KMS-11 (cell line): ENCODE measurements around the gene NPLOC4.
A peak's percentile ranks its signal among the peaks of the same experiment; 100 is the strongest.

ENCODE experiments used
- H2AFZ ChIP-seq: fragments of 200-600 bp; sonication (generic); 2 replicates; pipeline ENCODE4 v1.6.1; 2016; ENCODE audit warnings: antibody characterized with exemption, mixed run types, low read depth
- H3K27ac ChIP-seq: fragments of 200-600 bp; sonication (generic); 2 replicates; pipeline ENCODE4 v1.6.1; 2016; ENCODE audit warnings: mild to moderate bottlenecking, mixed run types
- H3K27me3 ChIP-seq: fragments of 200-600 bp; sonication (generic); 2 replicates; pipeline ENCODE4 v1.6.1; 2017; ENCODE audit warnings: mild to moderate bottlenecking, low read depth, mixed run types, moderate library complexity; ENCODE audit not compliant: insufficient read depth
- H3K36me3 ChIP-seq: fragments of 200-600 bp; sonication (generic); 2 replicates; pipeline ENCODE4 v1.6.1; 2017; ENCODE audit warnings: mild to moderate bottlenecking, mixed run types; ENCODE audit not compliant: insufficient read depth
- H3K4me1 ChIP-seq: fragments of 200-600 bp; sonication (generic); 2 replicates; pipeline ENCODE4 v1.6.1; 2016; ENCODE audit warnings: mild to moderate bottlenecking, low read depth, mixed run types; ENCODE audit not compliant: poor library complexity, severe bottlenecking
- H3K4me2 ChIP-seq: fragments of 200-600 bp; sonication (generic); 2 replicates; pipeline ENCODE4 v1.7.0; 2016; ENCODE audit warnings: mild to moderate bottlenecking, mixed run types
- H3K4me3 ChIP-seq: fragments of 200-600 bp; sonication (generic); IDR thresholded peaks from 2 replicates; pipeline ENCODE4 v1.6.1; 2017; ENCODE audit warnings: low read depth, low read length, mixed read lengths; ENCODE audit not compliant: insufficient read depth
- H3K79me2 ChIP-seq: fragments of 200-600 bp; sonication (generic); 2 replicates; pipeline ENCODE4 v1.6.1; 2016; ENCODE audit warnings: low read depth, mixed run types; ENCODE audit not compliant: insufficient read depth
- H3K9ac ChIP-seq: fragments of 200-600 bp; sonication (generic); 2 replicates; pipeline ENCODE4 v1.6.1; 2016; ENCODE audit warnings: mild to moderate bottlenecking, mixed run types
- H4K20me1 ChIP-seq: fragments of 200-600 bp; sonication (generic); 2 replicates; pipeline ENCODE4 v1.6.1; 2016; ENCODE audit warnings: mild to moderate bottlenecking, mixed run types; ENCODE audit not compliant: insufficient read depth
- TF ChIP-seq, protein P1 (sequence below): fragments of 200-600 bp; sonication (generic); conservative IDR thresholded peaks from 2 replicates; pipeline ENCODE4 v1.6.1; 2017; ENCODE audit warnings: low read depth, mild to moderate bottlenecking, antibody characterized with exemption, low read length, moderate library complexity, mixed read lengths

The NPLOC4 gene

DNA sequence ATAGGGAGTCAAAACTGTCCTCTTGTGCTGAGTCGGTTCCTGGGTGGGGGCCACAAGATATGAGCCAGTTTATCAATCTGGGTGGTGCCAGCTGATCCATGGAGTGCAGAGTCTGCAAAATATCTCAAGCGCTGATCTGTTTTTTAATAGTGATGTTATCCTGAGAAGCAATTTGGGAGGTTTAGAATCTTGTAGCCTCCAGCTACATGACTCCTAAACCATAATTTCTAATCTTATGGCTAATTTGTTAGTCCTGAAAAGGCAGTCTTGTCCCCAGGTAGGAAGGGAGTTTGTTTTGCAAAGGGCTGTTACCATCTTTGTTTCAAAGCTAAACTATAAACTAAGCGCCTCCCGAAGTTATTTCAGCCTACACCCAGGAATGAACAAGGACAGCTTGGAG, 1.8 kb upstream of the NPLOC4 start:
- Histone ChIP-seq H3K4me1 (peaks cover 20% of the 10 kb centered on the region), H4K20me1 (0 out of 2 replicates have a peak, but pooled peaks cover 11% of the 10 kb centered on the region), H3K27me3 (no peaks in the 10 kb centered on the region), H3K27ac (no peak overlapping the region), H2AFZ (no peak overlapping the region), H3K4me2 (no peak overlapping the region), H3K4me3 (no peak overlapping the region), H3K36me3 (no peaks in the 10 kb centered on the region), H3K79me2 (peaks cover 30% of the 10 kb centered on the region), H3K9ac (no peak overlapping the region)
- TF ChIP-seq, protein P1, sequence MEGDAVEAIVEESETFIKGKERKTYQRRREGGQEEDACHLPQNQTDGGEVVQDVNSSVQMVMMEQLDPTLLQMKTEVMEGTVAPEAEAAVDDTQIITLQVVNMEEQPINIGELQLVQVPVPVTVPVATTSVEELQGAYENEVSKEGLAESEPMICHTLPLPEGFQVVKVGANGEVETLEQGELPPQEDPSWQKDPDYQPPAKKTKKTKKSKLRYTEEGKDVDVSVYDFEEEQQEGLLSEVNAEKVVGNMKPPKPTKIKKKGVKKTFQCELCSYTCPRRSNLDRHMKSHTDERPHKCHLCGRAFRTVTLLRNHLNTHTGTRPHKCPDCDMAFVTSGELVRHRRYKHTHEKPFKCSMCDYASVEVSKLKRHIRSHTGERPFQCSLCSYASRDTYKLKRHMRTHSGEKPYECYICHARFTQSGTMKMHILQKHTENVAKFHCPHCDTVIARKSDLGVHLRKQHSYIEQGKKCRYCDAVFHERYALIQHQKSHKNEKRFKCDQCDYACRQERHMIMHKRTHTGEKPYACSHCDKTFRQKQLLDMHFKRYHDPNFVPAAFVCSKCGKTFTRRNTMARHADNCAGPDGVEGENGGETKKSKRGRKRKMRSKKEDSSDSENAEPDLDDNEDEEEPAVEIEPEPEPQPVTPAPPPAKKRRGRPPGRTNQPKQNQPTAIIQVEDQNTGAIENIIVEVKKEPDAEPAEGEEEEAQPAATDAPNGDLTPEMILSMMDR, result no peak

DNA sequence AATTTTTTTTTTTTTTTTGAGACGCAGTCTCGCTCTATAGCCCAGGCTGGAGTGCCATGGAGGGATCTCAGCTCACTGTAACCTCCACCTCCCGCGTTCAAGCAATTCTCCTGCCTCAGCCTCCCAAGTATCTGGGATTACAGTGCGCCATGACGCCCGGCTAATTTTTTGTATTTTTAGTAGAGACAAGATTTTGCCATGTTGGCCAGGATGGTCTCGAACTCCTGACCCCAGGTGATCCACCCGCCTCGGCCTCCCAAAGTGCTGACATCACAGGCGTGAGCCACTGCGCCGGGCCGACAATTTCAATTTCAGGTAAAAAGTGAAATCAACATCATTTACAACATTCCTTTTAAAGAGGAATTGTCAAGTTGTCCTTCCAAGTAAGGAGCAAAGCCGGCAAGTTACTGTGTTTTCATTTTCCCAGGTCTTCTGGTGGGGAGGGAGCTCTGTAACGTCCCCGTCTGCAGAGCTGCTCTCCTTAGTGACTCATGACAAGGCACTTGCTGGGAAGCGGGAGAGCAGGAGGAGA, 873 bp downstream of the NPLOC4 start:
- TF ChIP-seq, protein P1, result no peak
- Histone ChIP-seq H3K27me3 (no peaks in the 10 kb centered on the region), H2AFZ (no peak overlapping the region), H3K4me3 (no peak overlapping the region), H3K4me1 (peaks cover 20% of the 10 kb centered on the region), H3K79me2 (peaks cover 54% of the 10 kb centered on the region), H3K4me2 (peak overlapping the region; percentile 67), H4K20me1 (0 out of 2 replicates have a peak, but pooled peaks cover 11% of the 10 kb centered on the region), H3K9ac (peak overlapping the region; percentile 89), H3K27ac (peak overlapping the region; percentile 82), H3K36me3 (no peaks in the 10 kb centered on the region)

DNA sequence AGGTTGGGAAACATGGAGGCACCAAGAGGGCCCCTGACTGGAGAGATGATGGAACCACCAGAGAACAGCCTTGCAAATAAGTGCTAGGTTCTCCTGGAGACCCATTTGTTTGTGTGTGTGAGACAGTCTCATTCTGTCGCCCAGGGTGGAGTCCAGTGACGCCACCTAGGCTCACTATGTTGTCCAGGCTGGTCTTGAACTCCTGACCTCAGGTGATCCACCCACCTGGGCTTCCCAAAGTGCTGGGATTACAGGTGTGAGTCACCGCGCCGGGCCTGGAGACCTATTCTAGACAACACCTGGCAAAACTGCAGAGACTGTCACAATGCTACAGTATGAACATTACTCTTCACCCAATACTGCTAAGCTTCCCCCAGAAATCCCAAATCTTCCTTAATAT, 1.5 kb downstream of the NPLOC4 start:
- TF ChIP-seq, protein P1, result no peak
- peak overlapping the region; percentile 82; the same call in 1 of the 2 replicates for H3K27ac ChIP-seq
- H3K27me3 ChIP-seq, result no peaks in the 10 kb centered on the region
- no peak overlapping the region for H3K4me3 ChIP-seq
- peaks cover 60% of the 10 kb centered on the region for H3K79me2 ChIP-seq
- no peak overlapping the region for H2AFZ ChIP-seq
- H3K4me1 ChIP-seq, result peaks cover 20% of the 10 kb centered on the region
- H3K36me3 ChIP-seq, result no peaks in the 10 kb centered on the region
- no peak overlapping the region for H3K9ac ChIP-seq
- H4K20me1 ChIP-seq, result 0 out of 2 replicates have a peak, but pooled peaks cover 11% of the 10 kb centered on the region
- H3K4me2 ChIP-seq, result peak overlapping the region; percentile 67

DNA sequence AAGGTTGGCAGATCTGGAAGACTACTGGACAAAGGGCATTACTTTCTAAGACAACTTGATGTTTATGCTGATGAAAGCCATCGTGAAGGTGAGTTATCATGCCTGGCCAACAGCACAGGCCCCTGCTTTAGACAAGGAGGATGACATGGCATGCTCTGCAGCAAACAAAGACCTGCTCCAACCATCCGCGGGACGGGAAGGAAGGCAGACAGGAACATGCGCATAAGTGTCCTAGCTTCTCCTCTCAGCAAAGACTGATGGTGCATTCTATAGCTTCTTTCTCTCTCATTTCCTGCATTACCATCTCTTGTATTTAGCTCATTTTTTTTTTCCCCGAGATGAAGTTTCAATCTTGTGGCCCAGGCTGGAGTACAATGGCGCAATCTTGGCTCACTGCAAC, 5.4 kb downstream of the NPLOC4 start:
- H3K27me3 ChIP-seq, result no peaks in the 10 kb centered on the region
- H3K36me3 ChIP-seq, result peaks cover 20% of the 10 kb centered on the region; the same call in 1 of the 2 replicates
- peaks cover 20% of the 10 kb centered on the region for H3K4me1 ChIP-seq
- no peak overlapping the region for H3K9ac ChIP-seq
- no peak overlapping the region for H3K4me3 ChIP-seq
- H3K79me2 ChIP-seq, result peaks cover 72% of the 10 kb centered on the region
- H3K27ac ChIP-seq, result no peak overlapping the region
- TF ChIP-seq, protein P1, result no peak
- no peak overlapping the region for H2AFZ ChIP-seq
- H3K4me2 ChIP-seq, result no peak overlapping the region
- 0 out of 2 replicates have a peak, but pooled peaks cover 11% of the 10 kb centered on the region for H4K20me1 ChIP-seq
